Retina (tissue), 1 donor: Measurements from ENCODE around the gene MAGEB5.
"Not testable (repeated sequence)": the region's sequence is repeated elsewhere in the genome, so short reads cannot be mapped to it uniquely, and the experiment has no call there.

Source experiments
- DNase-seq: peaks from one replicate; pipeline ENCODE4 v3.0.0-alpha.2; 2016

The MAGEB5 gene

DNA sequence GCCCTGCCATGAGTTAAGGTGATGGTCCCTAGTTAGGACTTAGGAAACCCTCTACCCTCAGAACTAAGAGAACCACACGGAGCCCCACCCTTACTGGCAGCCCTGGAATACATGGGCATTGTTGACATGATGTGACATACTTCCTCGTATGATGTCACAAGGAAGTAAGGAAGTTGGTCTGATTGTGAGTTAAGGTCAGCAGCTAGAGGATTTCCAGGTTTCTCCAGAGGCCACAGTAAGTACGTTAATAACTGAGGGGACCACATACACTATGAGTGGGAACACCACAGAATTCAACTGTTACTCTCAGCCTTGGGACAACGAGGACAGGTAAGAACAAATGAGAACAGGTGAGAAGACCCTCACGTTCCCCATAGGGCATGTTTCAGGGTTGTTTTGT lies at the start of gene MAGEB5:
Gene MAGEB5, plus strand, starts transcription at position 301 of the 400 bp plus-strand sequence. CDS start 1,133 bp downstream, outside the sequence.
- no peak for DNase-seq

GRCh38 chrX:26192204-26192603 lies 23.8 kb upstream of the MAGEB5 start, which contains the start of gene MAGEB6:
TSS of gene MAGEB6 (plus strand) at chrX:26192440. CDS start at chrX:26193847, 1,407 bp downstream.
- DNase-seq, result no peak

DNA sequence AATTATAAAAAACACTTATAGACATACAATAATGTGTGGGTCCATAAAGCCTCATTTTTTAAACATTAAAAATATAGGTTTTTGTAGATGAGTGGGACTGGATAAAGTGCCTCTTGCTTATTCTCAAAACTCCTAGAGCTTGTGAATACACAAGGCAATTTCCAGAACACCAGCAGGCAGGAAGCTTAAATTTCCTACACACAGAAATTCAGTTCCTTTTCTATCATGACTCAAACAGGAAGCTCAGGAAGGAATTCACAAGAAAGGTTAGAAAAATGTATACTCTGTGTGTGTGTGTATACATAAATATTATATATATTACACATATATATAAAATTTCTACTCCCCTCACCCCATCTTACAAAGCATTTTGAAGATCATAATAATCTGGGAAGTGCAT lies 12.4 kb upstream of the MAGEB5 start:
- DNase-seq, result no peak

GRCh38 chrX:26204717-26205116 lies 11.3 kb upstream of the MAGEB5 start:
- not testable (repeated sequence) for DNase-seq

DNA sequence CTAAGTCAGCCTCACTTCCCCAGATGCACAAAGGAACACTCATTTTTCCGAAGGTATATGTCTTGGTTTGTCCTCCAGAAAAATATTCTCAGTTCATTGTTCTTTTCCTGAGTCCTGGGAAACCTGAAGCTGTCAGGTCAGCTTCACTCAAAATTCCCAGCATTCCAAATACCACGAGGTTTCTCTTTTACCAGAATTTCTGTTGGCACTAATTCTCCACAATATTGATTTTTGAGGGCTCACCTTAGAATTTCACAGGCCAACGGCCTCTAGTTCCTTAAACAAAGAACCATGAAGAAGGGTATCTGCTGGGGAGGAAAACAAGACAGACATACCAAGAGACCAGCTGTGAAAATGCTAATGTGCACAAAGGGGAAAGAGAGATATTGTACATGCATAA lies 8.0 kb upstream of the MAGEB5 start:
- DNase-seq, result no peak

GRCh38 chrX:26219351-26219750 lies 3.4 kb downstream of the MAGEB5 start:
- DNase-seq, result no peak

DNA sequence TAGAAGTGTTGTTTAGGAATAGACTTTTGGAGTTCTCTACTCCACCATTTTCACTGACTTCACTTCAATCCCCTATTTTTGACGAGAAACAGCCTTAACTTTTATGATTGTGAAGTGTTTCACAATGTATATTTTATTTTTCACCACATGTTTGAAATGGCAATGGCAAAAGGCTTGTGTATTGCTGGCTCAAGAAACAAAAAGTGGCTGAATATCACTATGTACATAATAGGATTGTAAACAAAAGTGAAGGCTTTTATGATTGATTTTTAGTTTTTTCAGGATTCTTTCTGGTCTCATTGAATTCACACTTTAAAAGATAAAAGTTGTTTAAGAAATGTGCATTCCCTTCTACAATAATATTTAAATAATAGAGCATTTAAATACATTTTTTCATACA lies 18.2 kb downstream of the MAGEB5 start:
- DNase-seq, result no peak

GRCh38 chrX:26253526-26253925 lies 37.6 kb downstream of the MAGEB5 start:
- no peak for DNase-seq

DNA sequence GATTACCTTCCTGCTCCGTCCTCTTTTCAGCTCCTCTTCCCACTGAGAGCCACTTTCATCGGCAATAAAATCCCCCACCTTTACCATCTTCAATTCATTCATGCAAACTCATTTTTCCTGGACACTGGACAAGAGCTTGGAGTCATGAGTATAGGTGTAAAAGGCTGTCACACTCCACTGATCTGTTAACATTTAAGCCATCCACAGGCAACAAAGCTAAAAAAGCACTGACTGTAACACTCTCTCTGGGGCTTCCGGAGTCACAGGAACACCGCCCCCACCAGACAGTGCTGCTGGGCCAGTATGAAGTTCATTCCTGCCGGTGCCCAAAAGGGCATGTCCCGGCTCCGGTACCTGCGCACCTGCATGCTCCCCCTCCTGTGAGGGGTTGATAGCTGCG lies 38.5 kb downstream of the MAGEB5 start:
- no peak for DNase-seq

DNA sequence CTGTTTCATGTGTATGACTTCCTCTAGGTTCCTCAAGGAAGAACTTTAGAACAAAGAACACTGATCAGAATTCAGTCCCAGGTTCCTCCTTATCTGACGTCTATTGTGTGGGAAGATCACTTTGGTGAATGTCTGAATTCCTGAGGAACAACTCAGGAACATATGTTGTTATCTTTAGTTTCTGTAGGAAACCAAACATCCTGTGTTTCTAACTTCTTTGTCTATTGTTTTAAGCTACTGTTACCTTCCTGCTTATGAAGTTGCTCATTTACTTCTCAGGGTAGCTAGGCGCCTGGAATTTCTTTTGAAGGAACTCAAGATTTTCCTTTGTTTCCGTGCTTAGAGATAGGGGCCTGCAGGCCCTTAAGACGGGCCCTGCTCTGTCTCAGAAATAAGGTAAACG lies 46.2 kb downstream of the MAGEB5 start:
- DNase-seq, result no peak
